ENCODE results near the gene CAPN1.

Gene CAPN1

GRCh38 chr11:65180877-65181568 is 705 bp upstream of the CAPN1 start:
- H3K4me1 Mint-ChIP-seq, result peaks cover 18% of the 10 kb centered on the region
- H3K4me3 Mint-ChIP-seq, result peak overlapping the region; percentile 85
- H3K27ac Mint-ChIP-seq, result peak overlapping the region; percentile 79
- no peaks in the 10 kb centered on the region for H3K9me3 Mint-ChIP-seq
- no peaks in the 10 kb centered on the region for H3K36me3 Mint-ChIP-seq
- H3K27me3 Mint-ChIP-seq, result no peaks in the 10 kb centered on the region

GRCh38 chr11:65182258-65183170 is 786 bp downstream of the CAPN1 start:
- H3K27ac Mint-ChIP-seq, result peak overlapping the region; percentile 76
- peak overlapping the region; percentile 83 for H3K4me3 Mint-ChIP-seq

GRCh38 chr11:65183201-65183891 is 1.6 kb downstream of the CAPN1 start:
- peaks cover 2% of the 10 kb centered on the region for H3K36me3 Mint-ChIP-seq
- H3K4me1 Mint-ChIP-seq, result peaks cover 18% of the 10 kb centered on the region
- H3K9me3 Mint-ChIP-seq, result no peaks in the 10 kb centered on the region
- peak overlapping the region; percentile 12 for H3K4me3 Mint-ChIP-seq
- no peak overlapping the region for H3K27ac Mint-ChIP-seq
- no peaks in the 10 kb centered on the region for H3K27me3 Mint-ChIP-seq

More at GRCh38 chr11:65182258-65183170, 786 bp downstream of the CAPN1 start:
- no peaks in the 10 kb centered on the region for H3K9me3 Mint-ChIP-seq
- H3K4me1 Mint-ChIP-seq, result peaks cover 18% of the 10 kb centered on the region
- peaks cover 2% of the 10 kb centered on the region for H3K36me3 Mint-ChIP-seq
- H3K27me3 Mint-ChIP-seq, result no peaks in the 10 kb centered on the region

GRCh38 chr11:65184146-65184545 is 2.4 kb downstream of the CAPN1 start:
- H3K4me1 Mint-ChIP-seq, result peaks cover 18% of the 10 kb centered on the region
- H3K27ac Mint-ChIP-seq, result no peak overlapping the region
- H3K36me3 Mint-ChIP-seq, result peaks cover 2% of the 10 kb centered on the region
- H3K9me3 Mint-ChIP-seq, result no peaks in the 10 kb centered on the region
- no peak overlapping the region for H3K4me3 Mint-ChIP-seq
- no peaks in the 10 kb centered on the region for H3K27me3 Mint-ChIP-seq

- Mint-ChIP-seq H3K36me3 (peaks cover 5% of the 10 kb centered on the region), H3K27me3 (no peaks in the 10 kb centered on the region), H3K27ac (no peak overlapping the region), H3K4me1 (peaks cover 18% of the 10 kb centered on the region), H3K4me3 (no peak overlapping the region), H3K9me3 (no peaks in the 10 kb centered on the region)
Observed at GRCh38 chr11:65185171-65185570, 3.4 kb downstream of the CAPN1 start.

- no peak overlapping the region for H3K27ac Mint-ChIP-seq
Observed at GRCh38 chr11:65185869-65186341, 4.2 kb downstream of the CAPN1 start.

GRCh38 chr11:65186701-65187100 is 5.0 kb downstream of the CAPN1 start:
- Mint-ChIP-seq H3K4me3 (no peak overlapping the region), H3K27ac (no peak overlapping the region), H3K9me3 (no peaks in the 10 kb centered on the region), H3K36me3 (peaks cover 5% of the 10 kb centered on the region), H3K4me1 (peaks cover 18% of the 10 kb centered on the region), H3K27me3 (no peaks in the 10 kb centered on the region)

More at GRCh38 chr11:65185869-65186341, 4.2 kb downstream of the CAPN1 start:
- no peaks in the 10 kb centered on the region for H3K9me3 Mint-ChIP-seq
- peaks cover 5% of the 10 kb centered on the region for H3K36me3 Mint-ChIP-seq
- H3K4me1 Mint-ChIP-seq, result peaks cover 18% of the 10 kb centered on the region
- no peak overlapping the region for H3K4me3 Mint-ChIP-seq
- no peaks in the 10 kb centered on the region for H3K27me3 Mint-ChIP-seq

- Mint-ChIP-seq H3K4me1 (peaks cover 17% of the 10 kb centered on the region), H3K36me3 (peaks cover 5% of the 10 kb centered on the region), H3K27me3 (no peaks in the 10 kb centered on the region), H3K9me3 (no peaks in the 10 kb centered on the region), H3K4me3 (no peak overlapping the region), H3K27ac (no peak overlapping the region)
Observed at GRCh38 chr11:65187146-65187675, 5.5 kb downstream of the CAPN1 start.

GRCh38 chr11:65187971-65188461 is 6.3 kb downstream of the CAPN1 start:
- Mint-ChIP-seq H3K27me3 (no peaks in the 10 kb centered on the region), H3K36me3 (peaks cover 5% of the 10 kb centered on the region), H3K27ac (no peak overlapping the region), H3K9me3 (no peaks in the 10 kb centered on the region), H3K4me1 (peaks cover 12% of the 10 kb centered on the region), H3K4me3 (no peak overlapping the region)

- H3K27me3 Mint-ChIP-seq, result no peaks in the 10 kb centered on the region
- H3K9me3 Mint-ChIP-seq, result no peaks in the 10 kb centered on the region
- peaks cover 8% of the 10 kb centered on the region for H3K4me1 Mint-ChIP-seq
- H3K27ac Mint-ChIP-seq, result no peak overlapping the region
- peaks cover 5% of the 10 kb centered on the region for H3K36me3 Mint-ChIP-seq
- H3K4me3 Mint-ChIP-seq, result no peak overlapping the region
Observed at GRCh38 chr11:65188486-65188885, 6.8 kb downstream of the CAPN1 start.

- Mint-ChIP-seq H3K27ac (no peak overlapping the region), H3K27me3 (no peaks in the 10 kb centered on the region), H3K36me3 (peaks cover 5% of the 10 kb centered on the region), H3K4me3 (no peak overlapping the region), H3K4me1 (peaks cover 5% of the 10 kb centered on the region), H3K9me3 (no peaks in the 10 kb centered on the region)
Observed at GRCh38 chr11:65189191-65189590, 7.5 kb downstream of the CAPN1 start.

- Mint-ChIP-seq H3K4me1 (peaks cover 10% of the 10 kb centered on the region), H3K4me3 (no peak overlapping the region), H3K27me3 (no peaks in the 10 kb centered on the region), H3K27ac (peak overlapping the region; percentile 4), H3K9me3 (no peaks in the 10 kb centered on the region), H3K36me3 (peaks cover 12% of the 10 kb centered on the region)
Observed at GRCh38 chr11:65194564-65194963, 12.8 kb downstream of the CAPN1 start.

GRCh38 chr11:65204143-65204542 is 22.4 kb downstream of the CAPN1 start:
- H3K9me3 Mint-ChIP-seq, result no peaks in the 10 kb centered on the region
- no peaks in the 10 kb centered on the region for H3K27me3 Mint-ChIP-seq
- H3K4me1 Mint-ChIP-seq, result peaks cover 9% of the 10 kb centered on the region
- peaks cover 6% of the 10 kb centered on the region for H3K36me3 Mint-ChIP-seq
- H3K4me3 Mint-ChIP-seq, result no peak overlapping the region
- H3K27ac Mint-ChIP-seq, result no peak overlapping the region

GRCh38 chr11:65204646-65205601 is 23.2 kb downstream of the CAPN1 start:
- H3K27ac Mint-ChIP-seq, result no peak overlapping the region

More at GRCh38 chr11:65204646-65205601, 23.2 kb downstream of the CAPN1 start:
- Mint-ChIP-seq H3K4me1 (peaks cover 9% of the 10 kb centered on the region), H3K27me3 (no peaks in the 10 kb centered on the region), H3K4me3 (no peak overlapping the region), H3K36me3 (peaks cover 3% of the 10 kb centered on the region), H3K9me3 (no peaks in the 10 kb centered on the region)

Measured in activated naive CD4-positive, alpha-beta T cell treated with anti-CD3 and anti-CD28 coated beads, Interleukin-2, amount 50 U/mL, for 24 hours (primary cell).